Testis (tissue), 2 donors: Measurements from ENCODE around the gene PLCB3.

Experiments used
- POLR2A ChIP-seq: fragments of 450-650 bp; IDR thresholded peaks from one replicate; pipeline ENCODE4 v1.6.1; 2017; ENCODE audit warnings: antibody characterized with exemption, mild to moderate bottlenecking, moderate library complexity
- TF ChIP-seq, protein P1 (sequence below), 3 experiments: fragments of 450-650 bp in 2 of 3; fragments of 200-600 bp in 1 of 3; sonication (generic) in 1 of 3; IDR thresholded peaks; one replicate each; pipeline ENCODE4 v1.5.1; 2016 to 2019; ENCODE audit warnings: antibody characterized with exemption in 3 of 3, mild to moderate bottlenecking in 2 of 3, moderate library complexity in 1 of 3

DNA sequence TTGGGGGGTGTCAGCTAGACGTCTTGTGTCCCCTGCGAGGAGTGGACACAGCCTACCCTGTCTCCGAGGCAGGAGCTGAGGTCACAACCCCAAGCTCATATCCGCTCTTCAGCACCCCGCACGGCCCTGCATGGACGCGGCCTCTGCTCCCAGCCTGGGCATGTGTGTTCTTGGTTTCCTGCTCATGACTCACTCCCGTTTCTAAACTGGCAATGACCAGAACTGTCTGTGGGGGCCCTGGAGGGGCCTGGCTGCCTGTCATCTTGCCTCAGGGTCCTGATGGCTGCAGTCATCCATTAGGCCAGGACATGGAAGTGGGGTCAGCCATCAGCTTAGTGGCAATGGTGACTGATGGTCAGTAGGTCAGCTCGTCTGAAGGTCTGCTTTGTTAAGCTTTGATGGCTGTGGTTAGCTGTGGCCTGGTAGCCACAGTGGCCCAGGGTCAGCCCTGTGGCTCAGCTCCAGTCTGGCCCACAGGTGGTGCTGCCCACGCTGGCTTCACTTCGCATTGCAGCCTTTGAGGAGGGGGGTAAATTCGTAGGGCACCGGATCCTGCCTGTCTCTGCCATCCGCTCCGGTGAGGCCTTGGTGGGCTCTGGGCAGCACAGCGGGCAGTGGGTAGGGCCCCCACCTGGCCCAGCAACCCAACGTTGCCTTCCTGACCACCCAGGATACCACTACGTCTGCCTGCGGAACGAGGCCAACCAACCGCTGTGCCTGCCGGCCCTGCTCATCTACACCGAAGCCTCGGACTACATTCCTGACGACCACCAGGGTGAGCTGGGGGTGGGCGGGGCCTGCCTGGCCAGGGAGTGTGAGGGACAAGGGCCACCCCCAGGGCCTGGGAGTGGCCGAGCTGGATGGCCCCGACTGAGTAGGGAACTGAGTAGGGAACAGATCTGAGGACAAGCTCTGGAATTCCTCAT lies 12.0 kb downstream of the PLCB3 start:
- TF ChIP-seq, protein P1, sequence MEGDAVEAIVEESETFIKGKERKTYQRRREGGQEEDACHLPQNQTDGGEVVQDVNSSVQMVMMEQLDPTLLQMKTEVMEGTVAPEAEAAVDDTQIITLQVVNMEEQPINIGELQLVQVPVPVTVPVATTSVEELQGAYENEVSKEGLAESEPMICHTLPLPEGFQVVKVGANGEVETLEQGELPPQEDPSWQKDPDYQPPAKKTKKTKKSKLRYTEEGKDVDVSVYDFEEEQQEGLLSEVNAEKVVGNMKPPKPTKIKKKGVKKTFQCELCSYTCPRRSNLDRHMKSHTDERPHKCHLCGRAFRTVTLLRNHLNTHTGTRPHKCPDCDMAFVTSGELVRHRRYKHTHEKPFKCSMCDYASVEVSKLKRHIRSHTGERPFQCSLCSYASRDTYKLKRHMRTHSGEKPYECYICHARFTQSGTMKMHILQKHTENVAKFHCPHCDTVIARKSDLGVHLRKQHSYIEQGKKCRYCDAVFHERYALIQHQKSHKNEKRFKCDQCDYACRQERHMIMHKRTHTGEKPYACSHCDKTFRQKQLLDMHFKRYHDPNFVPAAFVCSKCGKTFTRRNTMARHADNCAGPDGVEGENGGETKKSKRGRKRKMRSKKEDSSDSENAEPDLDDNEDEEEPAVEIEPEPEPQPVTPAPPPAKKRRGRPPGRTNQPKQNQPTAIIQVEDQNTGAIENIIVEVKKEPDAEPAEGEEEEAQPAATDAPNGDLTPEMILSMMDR (IDR thresholded peaks at IDR 0.05) = no peak
- TF ChIP-seq POLR2A = no peak
